Measurements from ENCODE around the gene AREG.

AREG gene

GRCh38 chr4:74438661-74439060 lies 6.3 kb upstream of the AREG start:
- Histone ChIP-seq H3K79me2 (ENCODE audit: insufficient read depth, low read depth) (no peaks in the 10 kb centered on the region), H3K9ac (no peak overlapping the region), H3K4me3 (IDR thresholded peaks at IDR 0.05; ENCODE audit: insufficient read depth, low read depth, low read length) (no peak overlapping the region), H3K4me2 (no peak overlapping the region), H3K27ac (no peak overlapping the region), H4K20me1 (ENCODE audit: insufficient read depth) (no peaks in the 10 kb centered on the region), H3K4me1 (ENCODE audit: low read depth, poor library complexity, severe bottlenecking) (no peaks in the 10 kb centered on the region), H3K27me3 (ENCODE audit: insufficient read depth, low read depth) (no peaks in the 10 kb centered on the region), H3K36me3 (ENCODE audit: insufficient read depth) (no peaks in the 10 kb centered on the region), H2AFZ (ENCODE audit: low read depth) (no peak overlapping the region)
- no peak for TF ChIP-seq CTCF (conservative IDR thresholded peaks at IDR 0.05; ENCODE audit: low read depth, low read length)

- no peaks in the 10 kb centered on the region for H3K36me3 ChIP-seq (ENCODE audit: insufficient read depth)
- H3K4me2 ChIP-seq: no peak overlapping the region
- no peak overlapping the region for H3K9ac ChIP-seq
- no peak for TF ChIP-seq CTCF (conservative IDR thresholded peaks at IDR 0.05; ENCODE audit: low read depth, low read length)
- no peaks in the 10 kb centered on the region for H3K79me2 ChIP-seq (ENCODE audit: insufficient read depth, low read depth)
- no peak overlapping the region for H3K27ac ChIP-seq
- H3K27me3 ChIP-seq (ENCODE audit: insufficient read depth, low read depth): no peaks in the 10 kb centered on the region
- no peak overlapping the region for H3K4me3 ChIP-seq (IDR thresholded peaks at IDR 0.05; ENCODE audit: insufficient read depth, low read depth, low read length)
- H3K4me1 ChIP-seq (ENCODE audit: low read depth, poor library complexity, severe bottlenecking): peaks cover 7% of the 10 kb centered on the region
- no peaks in the 10 kb centered on the region for H4K20me1 ChIP-seq (ENCODE audit: insufficient read depth)
- no peak overlapping the region for H2AFZ ChIP-seq (ENCODE audit: low read depth)
Observed at GRCh38 chr4:74439952-74440351, 5.0 kb upstream of the AREG start.

GRCh38 chr4:74440356-74440755 lies 4.6 kb upstream of the AREG start:
- no peaks in the 10 kb centered on the region for H4K20me1 ChIP-seq (ENCODE audit: insufficient read depth)
- no peak overlapping the region for H3K4me3 ChIP-seq (IDR thresholded peaks at IDR 0.05; ENCODE audit: insufficient read depth, low read depth, low read length)
- peaks cover 7% of the 10 kb centered on the region for H3K4me1 ChIP-seq (ENCODE audit: low read depth, poor library complexity, severe bottlenecking)
- no peaks in the 10 kb centered on the region for H3K36me3 ChIP-seq (ENCODE audit: insufficient read depth)
- H3K27ac ChIP-seq: no peak overlapping the region
- no peak overlapping the region for H3K9ac ChIP-seq
- no peaks in the 10 kb centered on the region for H3K79me2 ChIP-seq (ENCODE audit: insufficient read depth, low read depth)
- TF ChIP-seq CTCF (conservative IDR thresholded peaks at IDR 0.05; ENCODE audit: low read depth, low read length): no peak
- no peaks in the 10 kb centered on the region for H3K27me3 ChIP-seq (ENCODE audit: insufficient read depth, low read depth)
- H3K4me2 ChIP-seq: no peak overlapping the region
- no peak overlapping the region for H2AFZ ChIP-seq (ENCODE audit: low read depth)

DNA sequence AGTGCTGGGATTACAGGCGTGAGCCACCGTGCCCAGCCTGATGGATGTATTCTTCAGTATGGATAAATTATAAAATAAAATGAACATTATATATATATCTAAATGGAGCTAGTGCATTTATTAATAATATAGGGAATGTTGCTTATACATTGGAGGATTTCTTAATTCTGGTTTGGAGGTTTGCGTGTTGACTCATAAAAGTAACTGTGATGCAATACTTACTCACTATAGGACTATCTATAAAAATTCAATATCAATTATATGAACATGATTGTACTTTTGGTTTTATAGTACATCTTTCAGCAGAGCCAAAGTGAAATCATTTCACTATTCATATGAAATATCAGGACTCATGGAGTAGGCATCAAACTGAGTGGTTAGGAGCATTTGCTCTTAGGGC lies 3.2 kb upstream of the AREG start:
- Histone ChIP-seq H3K9ac (no peak overlapping the region), H4K20me1 (ENCODE audit: insufficient read depth) (no peaks in the 10 kb centered on the region), H3K4me1 (ENCODE audit: low read depth, poor library complexity, severe bottlenecking) (peaks cover 11% of the 10 kb centered on the region), H3K36me3 (ENCODE audit: insufficient read depth) (no peaks in the 10 kb centered on the region), H3K27ac (no peak overlapping the region), H3K4me3 (IDR thresholded peaks at IDR 0.05; ENCODE audit: insufficient read depth, low read depth, low read length) (no peak overlapping the region), H3K27me3 (ENCODE audit: insufficient read depth, low read depth) (no peaks in the 10 kb centered on the region), H2AFZ (ENCODE audit: low read depth) (no peak overlapping the region), H3K4me2 (no peak overlapping the region), H3K79me2 (ENCODE audit: insufficient read depth, low read depth) (no peaks in the 10 kb centered on the region)
- TF ChIP-seq CTCF (conservative IDR thresholded peaks at IDR 0.05; ENCODE audit: low read depth, low read length): no peak

Measured in KMS-11 (cell line).